ENCODE data around the gene ADAM12. TPM values are rescaled to one million over a fixed set of nuclear protein-coding genes. Genes with fewer than 3 reads are reported as not detected.

The ADAM12 gene
- total RNA-seq, 1 donor from 2014 or later: 8.0 TPM

DNA sequence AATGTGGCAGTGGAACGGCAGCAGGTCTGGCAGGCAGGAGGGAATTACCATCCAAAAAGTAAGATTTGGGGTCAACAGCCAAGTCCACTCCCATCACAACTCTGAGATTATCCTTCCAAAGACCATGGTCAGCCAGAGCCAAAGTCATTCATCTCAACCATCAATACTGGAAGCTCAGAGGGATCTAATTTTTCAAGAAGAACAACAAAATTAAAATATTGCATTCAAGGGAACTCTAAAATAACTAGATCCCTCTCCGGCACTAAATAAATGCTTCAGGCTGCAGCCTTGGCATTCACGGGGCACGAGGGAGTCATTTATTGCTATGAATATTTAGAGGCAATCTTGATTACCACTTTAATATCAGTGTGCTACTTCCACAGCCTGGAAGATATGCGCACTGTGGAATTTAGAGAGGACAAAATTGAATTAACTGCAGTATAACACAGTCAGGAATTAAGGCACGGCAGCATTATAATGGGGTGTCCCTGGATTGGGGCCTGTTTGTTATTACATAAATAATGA, 102.0 kb downstream of the ADAM12 start:
- TF ChIP-seq, protein P1, sequence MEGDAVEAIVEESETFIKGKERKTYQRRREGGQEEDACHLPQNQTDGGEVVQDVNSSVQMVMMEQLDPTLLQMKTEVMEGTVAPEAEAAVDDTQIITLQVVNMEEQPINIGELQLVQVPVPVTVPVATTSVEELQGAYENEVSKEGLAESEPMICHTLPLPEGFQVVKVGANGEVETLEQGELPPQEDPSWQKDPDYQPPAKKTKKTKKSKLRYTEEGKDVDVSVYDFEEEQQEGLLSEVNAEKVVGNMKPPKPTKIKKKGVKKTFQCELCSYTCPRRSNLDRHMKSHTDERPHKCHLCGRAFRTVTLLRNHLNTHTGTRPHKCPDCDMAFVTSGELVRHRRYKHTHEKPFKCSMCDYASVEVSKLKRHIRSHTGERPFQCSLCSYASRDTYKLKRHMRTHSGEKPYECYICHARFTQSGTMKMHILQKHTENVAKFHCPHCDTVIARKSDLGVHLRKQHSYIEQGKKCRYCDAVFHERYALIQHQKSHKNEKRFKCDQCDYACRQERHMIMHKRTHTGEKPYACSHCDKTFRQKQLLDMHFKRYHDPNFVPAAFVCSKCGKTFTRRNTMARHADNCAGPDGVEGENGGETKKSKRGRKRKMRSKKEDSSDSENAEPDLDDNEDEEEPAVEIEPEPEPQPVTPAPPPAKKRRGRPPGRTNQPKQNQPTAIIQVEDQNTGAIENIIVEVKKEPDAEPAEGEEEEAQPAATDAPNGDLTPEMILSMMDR (IDR thresholded peaks at IDR 0.05): no peak
- no peak for TF ChIP-seq EZH2phosphoT487 (IDR thresholded peaks at IDR 0.05)
- TF ChIP-seq EZH2 (IDR thresholded peaks at IDR 0.05): no peak

DNA sequence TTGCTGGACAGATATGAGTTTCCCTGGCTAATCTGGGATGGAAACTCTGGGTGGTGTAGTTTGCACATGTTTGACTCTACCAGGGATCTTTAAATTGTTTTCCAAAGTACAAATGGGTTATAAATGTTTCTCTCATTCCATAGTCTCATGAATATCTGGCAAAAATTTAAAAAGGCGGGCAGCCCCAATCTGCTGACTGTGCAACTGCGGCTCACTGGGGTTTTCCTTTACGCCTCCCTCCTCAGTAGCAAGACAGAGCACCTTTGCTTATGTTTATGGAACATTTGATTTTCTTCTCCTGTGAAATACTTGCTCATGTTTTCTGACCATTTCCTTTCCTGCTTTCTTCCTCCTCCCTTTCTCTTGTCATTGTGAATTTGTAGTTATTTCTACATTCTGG, 105.0 kb downstream of the ADAM12 start:
- peaks cover 8% of the 10 kb centered on the region for H3F3A ChIP-seq (ENCODE audit: low read depth)
- Mint-ChIP-seq H3K27me3 (ENCODE audit: insufficient read depth, low read depth) (peaks cover 9% of the 10 kb centered on the region), H3K36me3 (no peaks in the 10 kb centered on the region), H3K27ac (no peak overlapping the region), H3K4me3 (no peak overlapping the region), H3K4me1 (peaks cover 8% of the 10 kb centered on the region), H3K9me3 (no peaks in the 10 kb centered on the region)
- H4K20me1 ChIP-seq (ENCODE audit: low read depth): no peaks in the 10 kb centered on the region
- H3K79me2 ChIP-seq (ENCODE audit: low read depth): no peaks in the 10 kb centered on the region
- H3K9ac ChIP-seq: no peak overlapping the region
- no peak overlapping the region for H3K4me3 ChIP-seq
- no peaks in the 10 kb centered on the region for H3K9me3 ChIP-seq (ENCODE audit: low read depth)
- no peak for DNase-seq (ENCODE audit: low spot score)
- peaks cover 9% of the 10 kb centered on the region for H3K4me1 ChIP-seq
- no peaks in the 10 kb centered on the region for H3K36me3 ChIP-seq
- no peak overlapping the region for H2AFZ ChIP-seq (replicated peaks)
- no peak overlapping the region for H3K4me2 ChIP-seq
- no peaks in the 10 kb centered on the region for H3K27me3 ChIP-seq
- TF ChIP-seq EZH2 (IDR thresholded peaks at IDR 0.05) (no peak), EZH2phosphoT487 (IDR thresholded peaks at IDR 0.05) (no peak)
- TF ChIP-seq, protein P1 (IDR thresholded peaks at IDR 0.05): no peak
- H3K27ac ChIP-seq: no peak overlapping the region

More for the DNA sequence above, 102.0 kb downstream of the ADAM12 start:
- Histone ChIP-seq H3K4me2 (no peak overlapping the region), H3K27ac (no peak overlapping the region), H3K79me2 (ENCODE audit: low read depth) (no peaks in the 10 kb centered on the region), H4K20me1 (ENCODE audit: low read depth) (no peaks in the 10 kb centered on the region), H3K9me3 (ENCODE audit: low read depth) (no peaks in the 10 kb centered on the region), H3K4me1 (no peaks in the 10 kb centered on the region), H3F3A (ENCODE audit: low read depth) (no peaks in the 10 kb centered on the region), H3K27me3 (no peaks in the 10 kb centered on the region), H2AFZ (replicated peaks) (no peak overlapping the region), H3K9ac (no peak overlapping the region), H3K4me3 (no peak overlapping the region), H3K36me3 (no peaks in the 10 kb centered on the region)
- Mint-ChIP-seq H3K27ac (no peak overlapping the region), H3K27me3 (ENCODE audit: insufficient read depth, low read depth) (peaks cover 6% of the 10 kb centered on the region), H3K4me1 (peaks cover 5% of the 10 kb centered on the region), H3K36me3 (no peaks in the 10 kb centered on the region), H3K4me3 (no peak overlapping the region), H3K9me3 (no peaks in the 10 kb centered on the region)
- DNase-seq (ENCODE audit: low spot score): no peak

GRCh38 chr10:126278851-126279250, 109.4 kb downstream of the ADAM12 start:
- H2AFZ ChIP-seq (replicated peaks): peak overlapping the region; percentile 8
- no peak overlapping the region for H3K4me3 Mint-ChIP-seq
- no peaks in the 10 kb centered on the region for H3K79me2 ChIP-seq (ENCODE audit: low read depth)
- H3K27ac Mint-ChIP-seq: peak overlapping the region; percentile 34
- H3F3A ChIP-seq (ENCODE audit: low read depth): peaks cover 24% of the 10 kb centered on the region
- H3K9ac ChIP-seq: no peak overlapping the region
- H4K20me1 ChIP-seq (ENCODE audit: low read depth): no peaks in the 10 kb centered on the region
- peaks cover 9% of the 10 kb centered on the region for H3K27me3 Mint-ChIP-seq (ENCODE audit: insufficient read depth, low read depth)
- peak overlapping the region; percentile 78 for H3K27ac ChIP-seq
- peaks cover 22% of the 10 kb centered on the region for H3K4me1 Mint-ChIP-seq
- H3K4me3 ChIP-seq: no peak overlapping the region
- H3K9me3 ChIP-seq (ENCODE audit: low read depth): no peaks in the 10 kb centered on the region
- H3K9me3 Mint-ChIP-seq: no peaks in the 10 kb centered on the region
- H3K4me1 ChIP-seq: peaks cover 33% of the 10 kb centered on the region
- DNase-seq (ENCODE audit: low spot score): no peak
- TF ChIP-seq EZH2 (IDR thresholded peaks at IDR 0.05): no peak
- TF ChIP-seq EZH2phosphoT487 (IDR thresholded peaks at IDR 0.05): no peak
- TF ChIP-seq, protein P1 (IDR thresholded peaks at IDR 0.05): no peak
- H3K27me3 ChIP-seq: no peaks in the 10 kb centered on the region
- no peaks in the 10 kb centered on the region for H3K36me3 ChIP-seq
- no peak overlapping the region for H3K4me2 ChIP-seq
- no peaks in the 10 kb centered on the region for H3K36me3 Mint-ChIP-seq
